Retinal pigment epithelial cell (primary cell): ENCODE results near the gene TTLL4.
A peak's percentile ranks its signal among the peaks of the same experiment; 100 is the strongest.

Experiments used
- DNase-seq: peaks from one replicate; pipeline ENCODE4 v3.0.0-alpha.2; 2010; ENCODE audit warnings: low read depth
- H3K4me3 ChIP-seq: 2 replicates; pipeline ENCODE4 v1.5.1; 2011; ENCODE audit warnings: mild to moderate bottlenecking, low read length, control low read depth, moderate library complexity
- TF ChIP-seq, protein P1 (sequence below): conservative IDR thresholded peaks from 2 replicates; pipeline ENCODE4 v1.5.1; 2011; ENCODE audit warnings: low read depth, low read length, control low read depth, inconsistent platforms

TTLL4 gene

DNA sequence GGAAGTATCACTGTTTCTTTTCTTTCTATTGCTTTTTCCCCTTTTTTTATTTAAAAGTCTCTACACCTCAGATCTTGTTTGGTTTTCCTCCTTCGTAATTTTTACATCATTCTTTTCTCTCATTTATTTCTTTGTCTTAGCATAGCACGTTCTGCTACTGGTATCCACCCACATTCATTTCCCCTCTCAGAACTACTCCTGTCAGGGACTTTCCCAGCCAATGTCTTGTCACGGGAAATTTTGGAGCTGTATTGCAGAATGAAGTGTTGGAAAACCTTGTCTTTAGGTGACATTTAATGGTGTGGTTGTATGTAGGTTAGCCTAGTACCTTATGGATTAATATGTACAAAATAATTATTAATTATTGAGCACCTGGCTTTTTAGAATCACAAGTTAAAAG is 34.0 kb downstream of the TTLL4 start:
- no peak for DNase-seq
- TF ChIP-seq, protein P1, sequence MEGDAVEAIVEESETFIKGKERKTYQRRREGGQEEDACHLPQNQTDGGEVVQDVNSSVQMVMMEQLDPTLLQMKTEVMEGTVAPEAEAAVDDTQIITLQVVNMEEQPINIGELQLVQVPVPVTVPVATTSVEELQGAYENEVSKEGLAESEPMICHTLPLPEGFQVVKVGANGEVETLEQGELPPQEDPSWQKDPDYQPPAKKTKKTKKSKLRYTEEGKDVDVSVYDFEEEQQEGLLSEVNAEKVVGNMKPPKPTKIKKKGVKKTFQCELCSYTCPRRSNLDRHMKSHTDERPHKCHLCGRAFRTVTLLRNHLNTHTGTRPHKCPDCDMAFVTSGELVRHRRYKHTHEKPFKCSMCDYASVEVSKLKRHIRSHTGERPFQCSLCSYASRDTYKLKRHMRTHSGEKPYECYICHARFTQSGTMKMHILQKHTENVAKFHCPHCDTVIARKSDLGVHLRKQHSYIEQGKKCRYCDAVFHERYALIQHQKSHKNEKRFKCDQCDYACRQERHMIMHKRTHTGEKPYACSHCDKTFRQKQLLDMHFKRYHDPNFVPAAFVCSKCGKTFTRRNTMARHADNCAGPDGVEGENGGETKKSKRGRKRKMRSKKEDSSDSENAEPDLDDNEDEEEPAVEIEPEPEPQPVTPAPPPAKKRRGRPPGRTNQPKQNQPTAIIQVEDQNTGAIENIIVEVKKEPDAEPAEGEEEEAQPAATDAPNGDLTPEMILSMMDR: no peak
- H3K4me3 ChIP-seq: no peak overlapping the region

DNA sequence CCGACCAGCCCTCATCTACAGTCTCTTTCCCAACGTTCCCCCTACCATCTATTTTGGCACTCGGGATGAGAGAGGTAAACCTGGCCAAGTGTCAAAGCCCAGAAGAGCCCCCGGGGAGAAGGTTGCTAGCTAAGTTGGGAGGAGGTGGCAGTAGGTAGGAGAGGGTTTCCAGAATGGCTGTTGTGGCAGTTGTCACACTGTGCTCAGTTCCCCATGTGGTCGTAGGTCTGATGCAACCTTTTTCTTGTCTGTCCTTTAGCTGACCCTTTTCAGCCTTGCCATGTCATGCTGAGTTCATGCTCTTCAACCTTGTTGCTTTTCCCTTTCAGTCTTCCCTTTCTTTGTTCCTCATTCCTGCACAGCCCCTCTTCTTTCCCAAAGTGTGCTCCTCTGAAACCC is 34.5 kb downstream of the TTLL4 start:
- TF ChIP-seq, protein P1: no peak
- H3K4me3 ChIP-seq: no peak overlapping the region
- no peak for DNase-seq

DNA sequence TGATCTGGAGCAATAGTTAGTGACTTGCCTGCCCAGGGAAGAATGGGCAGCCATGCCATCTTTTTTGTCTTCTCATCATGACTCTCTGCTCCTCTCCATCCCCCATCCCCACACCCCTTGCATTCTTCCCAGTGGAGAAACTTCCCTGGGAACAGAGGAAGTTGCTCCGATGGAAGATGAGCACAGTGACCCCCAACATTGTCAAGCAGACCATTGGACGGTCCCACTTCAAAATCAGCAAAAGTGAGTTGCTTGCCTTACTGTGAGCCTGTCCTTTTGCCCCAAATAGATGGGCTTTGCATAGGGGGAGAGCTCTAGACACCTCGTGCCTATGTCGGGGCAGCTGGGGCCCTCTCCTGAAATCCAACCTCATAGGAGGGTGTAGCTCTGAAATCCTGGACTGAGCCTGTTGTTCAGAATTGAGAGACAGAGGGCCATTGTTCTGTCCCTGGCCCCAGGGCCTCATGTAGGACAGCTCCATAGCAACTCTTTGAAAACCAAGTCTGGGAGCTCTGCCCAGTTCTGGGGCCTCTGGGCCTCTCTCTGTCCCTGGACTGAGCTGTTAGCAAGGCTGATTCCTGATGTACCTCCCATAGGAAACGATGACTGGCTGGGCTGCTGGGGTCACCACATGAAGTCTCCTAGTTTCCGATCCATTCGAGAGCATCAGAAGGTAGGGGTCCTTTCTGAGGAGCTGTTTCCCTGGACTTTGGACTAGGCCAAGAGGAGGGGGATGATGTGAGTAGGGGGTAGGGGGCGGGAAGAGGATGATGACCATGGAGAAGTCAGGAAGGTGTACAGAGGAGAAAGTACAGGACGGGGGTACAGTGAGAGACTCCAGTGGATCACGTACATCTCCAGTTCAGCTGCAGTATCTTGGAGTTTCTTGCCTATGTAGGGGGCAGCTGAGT is 35.2 kb downstream of the TTLL4 start:
- TF ChIP-seq, protein P1: no peak
- H3K4me3 ChIP-seq: peak overlapping the region; percentile 21
- DNase-seq: peak; percentile 92

DNA sequence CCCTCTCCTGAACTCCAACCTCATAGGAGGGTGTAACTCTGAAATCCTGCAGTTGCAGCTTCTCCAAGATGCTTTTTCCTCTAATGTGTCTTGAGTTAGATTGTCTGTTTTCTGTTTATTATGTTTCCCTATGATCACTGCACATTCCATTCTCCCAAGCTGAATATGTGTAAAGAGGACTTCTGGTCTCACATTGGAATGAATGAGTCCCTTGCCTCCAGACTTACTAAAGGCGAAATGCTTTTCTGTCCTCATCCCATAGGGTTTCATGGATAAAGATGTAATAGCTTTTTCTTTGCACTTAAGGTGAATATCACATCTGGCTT is 35.8 kb downstream of the TTLL4 start:
- peak overlapping the region; percentile 21 for H3K4me3 ChIP-seq
- TF ChIP-seq, protein P1: no peak
- no peak for DNase-seq

DNA sequence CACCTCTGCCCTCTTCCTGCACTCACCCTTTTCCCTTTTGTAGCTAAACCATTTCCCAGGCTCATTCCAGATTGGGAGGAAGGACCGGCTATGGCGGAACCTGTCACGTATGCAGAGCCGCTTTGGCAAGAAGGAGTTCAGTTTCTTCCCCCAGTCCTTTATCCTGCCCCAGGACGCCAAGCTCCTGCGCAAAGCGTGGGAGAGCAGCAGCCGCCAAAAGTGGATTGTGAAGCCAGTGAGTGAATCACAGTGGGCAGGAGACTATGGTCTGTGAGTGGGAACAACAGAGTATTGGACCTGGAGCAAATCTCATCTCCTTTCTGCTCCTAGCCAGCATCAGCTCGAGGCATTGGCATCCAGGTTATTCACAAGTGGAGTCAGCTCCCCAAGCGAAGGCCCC is 36.3 kb downstream of the TTLL4 start:
- peak overlapping the region; percentile 8 for H3K4me3 ChIP-seq
- TF ChIP-seq, protein P1: no peak
- no peak for DNase-seq

DNA sequence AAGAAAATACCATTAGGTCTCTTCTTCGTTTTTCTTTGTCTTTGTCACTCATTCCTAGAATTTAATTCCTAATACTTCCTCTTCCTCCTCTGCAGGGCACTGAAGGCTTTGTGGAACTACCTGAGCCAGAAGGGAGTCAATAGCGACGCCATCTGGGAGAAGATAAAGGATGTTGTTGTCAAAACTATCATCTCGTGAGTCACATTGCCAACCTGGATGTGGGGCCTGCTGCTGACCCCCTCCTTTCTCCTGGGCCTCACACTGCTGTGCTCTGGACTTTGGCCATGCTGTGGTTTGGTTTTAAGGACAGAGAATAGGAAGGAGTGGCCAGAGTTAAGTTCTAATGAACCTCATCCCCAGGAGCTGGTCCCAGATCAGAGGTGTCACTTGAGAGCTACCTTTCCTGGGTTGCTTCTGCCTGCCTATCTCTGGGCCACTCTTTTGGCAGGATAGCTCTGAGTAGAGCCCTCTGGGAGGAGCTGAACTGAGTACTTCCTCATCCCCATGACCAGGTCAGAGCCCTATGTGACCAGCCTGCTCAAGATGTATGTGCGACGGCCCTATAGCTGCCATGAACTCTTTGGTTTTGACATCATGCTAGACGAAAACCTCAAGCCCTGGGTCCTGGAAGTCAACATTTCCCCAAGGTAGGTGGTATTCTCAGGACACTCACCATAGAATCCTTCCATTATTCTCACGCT is 38.3 kb downstream of the TTLL4 start:
- no peak for DNase-seq
- no peak overlapping the region for H3K4me3 ChIP-seq
- TF ChIP-seq, protein P1: no peak
